ENCODE data around the gene EFCAB5.
"Not testable (repeated sequence)": the region's sequence is repeated elsewhere in the genome, so short reads cannot be mapped to it uniquely, and the experiment has no call there.

Gene EFCAB5

DNA sequence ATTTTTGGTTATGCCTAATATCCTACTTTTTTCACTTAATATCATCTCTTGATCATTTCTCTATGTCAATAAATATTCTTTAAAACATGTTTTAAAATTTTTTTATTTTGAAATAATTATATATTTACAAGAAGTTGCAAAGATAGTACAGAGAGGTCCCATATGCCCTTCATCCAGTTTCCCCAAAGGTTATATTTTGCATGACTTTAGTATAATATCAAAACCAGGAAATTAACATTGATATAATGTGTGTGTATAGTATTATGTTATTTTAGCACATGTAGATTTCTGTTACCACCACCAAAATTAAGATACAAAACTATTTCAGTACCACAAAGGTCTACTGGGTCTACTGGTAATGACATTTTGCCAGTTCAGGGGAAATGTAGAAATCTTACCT, 60.7 kb downstream of the EFCAB5 start:
- DNase-seq (ENCODE audit: low read depth in 2 of 3, low spot score in 1 of 3) = no peak

DNA sequence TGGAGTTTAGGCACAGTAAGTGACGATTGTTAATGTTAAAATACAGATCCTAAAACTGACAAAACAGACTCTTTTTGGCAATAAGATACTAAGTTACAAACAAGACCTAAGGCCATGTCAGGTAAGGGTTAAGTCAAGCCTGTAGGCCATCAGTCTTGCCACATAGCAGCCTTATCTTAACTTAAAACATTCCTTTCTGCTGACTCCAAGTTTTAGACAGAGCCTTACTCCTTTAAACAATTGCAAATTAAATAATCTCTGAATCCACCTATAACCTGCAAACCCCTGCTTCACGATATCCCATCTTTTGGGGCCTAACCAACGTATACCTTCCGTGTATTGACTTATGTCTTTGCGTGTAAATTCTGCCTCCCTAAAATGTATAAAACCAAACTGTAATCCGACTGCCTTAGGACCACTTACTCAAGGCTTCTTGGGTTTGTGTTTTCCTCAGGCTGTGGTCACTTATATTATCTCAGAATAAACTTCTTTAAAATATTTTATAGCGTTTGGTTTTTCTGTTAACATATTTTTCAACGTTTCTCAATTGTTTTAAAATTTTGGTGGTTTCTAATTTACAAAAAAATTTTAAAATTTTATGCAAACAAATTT, 64.4 kb downstream of the EFCAB5 start:
- no peak for DNase-seq (ENCODE audit: low read depth in 2 of 3, low spot score in 1 of 3)

DNA sequence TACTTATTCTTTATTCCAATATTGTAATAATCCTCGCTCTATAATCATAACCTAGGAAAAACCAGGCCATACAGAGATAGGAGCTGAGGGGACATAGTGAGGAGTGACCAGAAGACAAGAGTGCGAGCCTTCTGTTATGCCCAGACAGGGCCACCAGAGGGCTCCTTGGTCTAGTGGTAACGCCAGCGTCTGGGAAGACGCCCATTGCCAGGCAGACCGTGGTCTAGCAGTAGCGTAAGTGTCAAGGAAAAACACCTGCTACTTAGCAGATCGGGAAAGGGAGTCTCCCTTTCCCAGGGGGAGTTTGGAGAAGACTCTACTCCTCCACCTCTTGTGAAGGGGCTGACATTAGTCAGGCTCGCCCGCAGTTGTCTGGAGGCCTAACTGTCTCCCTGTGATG, 70.5 kb downstream of the EFCAB5 start:
- not testable (repeated sequence) for DNase-seq (ENCODE audit: low read depth in 2 of 3, low spot score in 1 of 3)

DNA sequence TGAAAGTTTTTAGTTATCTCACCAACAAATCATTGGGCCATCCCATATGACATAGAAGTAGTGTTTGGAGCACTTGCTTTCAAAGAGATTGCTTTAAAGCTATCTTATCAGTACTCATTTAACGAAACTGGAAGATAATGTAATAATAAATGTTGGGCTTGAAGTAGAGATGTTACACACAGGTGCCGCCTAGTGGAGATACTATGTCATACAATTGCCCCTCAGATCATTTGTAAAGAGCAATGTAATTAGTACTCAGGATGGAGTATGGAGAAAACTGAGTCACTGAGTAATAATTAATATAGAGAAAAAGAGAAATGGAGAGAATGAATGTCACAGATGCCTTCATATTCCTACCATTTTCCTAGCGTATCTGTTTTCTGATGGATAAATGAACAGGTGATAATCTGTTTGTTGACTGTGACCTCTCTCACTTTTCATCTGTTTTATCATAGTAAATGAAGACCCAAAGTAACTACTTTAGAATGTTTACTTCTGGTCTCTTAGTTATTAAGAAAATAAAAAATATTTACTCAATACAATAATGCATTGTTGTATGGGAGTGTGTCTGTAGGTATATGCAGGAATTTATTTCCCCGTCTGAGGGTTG, 80.4 kb downstream of the EFCAB5 start:
- peak in 1 of 3 donors; percentile 34 for DNase-seq (ENCODE audit: low read depth in 2 of 3, low spot score in 1 of 3)

DNA sequence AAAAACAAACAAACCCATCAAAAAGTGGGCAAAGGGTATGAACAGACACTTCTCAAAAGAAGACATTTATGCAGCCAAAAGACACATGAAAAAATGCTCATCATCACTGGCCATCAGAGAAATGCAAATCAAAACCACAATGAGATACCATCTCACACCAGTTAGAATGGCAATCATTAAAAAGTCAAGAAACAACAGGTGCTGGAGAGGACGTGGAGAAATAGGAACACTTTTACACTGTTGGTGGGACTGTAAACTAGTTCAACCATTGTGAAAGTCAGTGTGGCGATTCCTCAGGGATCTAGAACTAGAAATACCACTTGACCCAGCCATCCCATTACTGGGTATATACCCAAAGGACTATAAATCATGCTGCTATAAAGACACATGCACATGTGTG, 83.9 kb downstream of the EFCAB5 start:
- DNase-seq (ENCODE audit: low read depth in 2 of 3, low spot score in 1 of 3) = not testable (repeated sequence)

DNA sequence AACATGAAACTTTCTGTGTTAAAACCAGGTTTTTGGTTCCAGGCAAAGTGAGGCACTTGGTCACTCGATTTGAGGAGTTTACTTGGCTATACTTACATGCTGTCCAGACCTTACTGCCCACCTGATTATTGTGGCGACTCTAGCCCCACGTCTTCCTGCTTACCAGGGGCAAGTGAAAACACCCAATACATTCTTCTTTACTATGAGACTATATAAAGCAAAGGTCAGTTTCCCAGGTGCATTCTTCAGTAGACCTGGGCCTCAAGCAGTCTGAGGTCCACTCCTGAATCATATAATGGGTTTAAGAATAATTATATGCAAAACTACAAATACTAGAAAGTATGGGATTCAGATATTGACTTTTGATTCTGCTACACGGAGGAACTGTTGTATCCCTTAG, 86.2 kb downstream of the EFCAB5 start:
- no peak for DNase-seq (ENCODE audit: low read depth in 2 of 3, low spot score in 1 of 3)

GRCh38 chr17:30031214-30031869, 89.9 kb downstream of the EFCAB5 start:
- DNase-seq (ENCODE audit: low read depth in 2 of 3, low spot score in 1 of 3) = no peak

- DNase-seq (ENCODE audit: low read depth in 2 of 3, low spot score in 1 of 3) = no peak
Observed at GRCh38 chr17:30035369-30035768, 93.9 kb downstream of the EFCAB5 start.

GRCh38 chr17:30040719-30041518, 99.5 kb downstream of the EFCAB5 start:
- DNase-seq (ENCODE audit: low read depth in 2 of 3, low spot score in 1 of 3) = not testable (repeated sequence)

GRCh38 chr17:30041551-30041950, 100.1 kb downstream of the EFCAB5 start:
- DNase-seq (ENCODE audit: low read depth in 2 of 3, low spot score in 1 of 3) = no peak

DNA sequence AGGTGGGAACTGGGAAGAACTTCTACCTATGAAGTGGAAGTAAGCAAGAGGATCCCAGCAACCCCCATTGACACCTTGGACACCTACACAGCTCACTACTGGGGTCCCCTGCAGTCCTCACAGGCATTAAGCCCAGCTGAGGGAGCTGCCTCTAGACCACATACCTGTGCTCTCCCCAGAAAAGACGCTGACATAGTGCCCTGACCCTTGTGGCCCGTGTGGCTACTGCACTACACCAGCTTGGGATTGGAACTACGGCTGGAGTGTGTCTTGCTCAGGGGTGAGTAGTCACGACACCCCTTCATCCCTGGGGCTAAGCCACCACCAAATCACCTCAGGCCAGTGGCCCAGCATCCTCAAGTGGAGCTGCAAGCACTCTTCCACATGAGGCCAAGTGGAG, 120.9 kb downstream of the EFCAB5 start:
- DNase-seq (ENCODE audit: low read depth in 2 of 3, low spot score in 1 of 3) = no peak

GRCh38 chr17:30064738-30065137, 123.3 kb downstream of the EFCAB5 start:
- no peak for DNase-seq (ENCODE audit: low read depth in 2 of 3, low spot score in 1 of 3)

DNA sequence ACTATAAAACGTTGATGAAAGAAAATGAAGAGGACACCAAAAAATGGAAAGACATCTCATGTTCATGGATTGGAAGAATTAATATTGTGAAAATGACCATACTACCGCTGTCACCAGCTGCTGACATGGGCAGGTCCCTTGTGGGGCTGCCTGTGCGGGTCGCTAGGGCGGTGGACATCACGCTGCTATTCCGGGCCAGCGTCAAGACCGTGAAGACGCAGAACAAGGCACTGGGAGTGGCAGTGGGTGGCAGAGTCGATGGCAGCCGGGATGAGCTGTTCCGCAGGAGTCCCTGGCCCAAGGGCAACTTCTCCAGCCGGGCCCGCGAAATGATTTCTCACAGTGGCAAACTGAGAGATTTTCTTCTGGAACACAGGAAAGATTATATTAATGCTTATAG, 127.0 kb downstream of the EFCAB5 start:
- DNase-seq (ENCODE audit: low read depth in 2 of 3, low spot score in 1 of 3) = no peak

GRCh38 chr17:30074254-30074653, 132.8 kb downstream of the EFCAB5 start:
- no peak for DNase-seq (ENCODE audit: low read depth in 2 of 3, low spot score in 1 of 3)

DNA sequence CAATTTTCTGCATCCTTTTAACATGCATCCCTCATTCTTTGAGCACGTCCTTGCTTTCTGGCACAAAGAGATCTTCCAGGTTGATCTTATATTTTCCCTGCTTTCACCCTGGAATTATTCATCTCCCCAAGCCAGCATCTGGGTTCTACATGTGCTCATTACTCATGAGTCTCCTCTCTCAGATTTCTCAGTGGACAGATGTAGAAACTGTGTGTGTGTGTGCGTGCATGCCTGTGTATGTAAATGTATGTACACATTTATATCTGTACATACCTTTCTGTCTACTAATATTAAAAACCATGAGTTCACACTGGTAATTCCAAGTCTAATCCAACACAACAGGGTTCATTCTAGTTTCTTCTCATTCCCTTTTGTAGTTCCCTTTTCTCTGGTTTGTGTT, 133.3 kb downstream of the EFCAB5 start:
- no peak for DNase-seq (ENCODE audit: low read depth in 2 of 3, low spot score in 1 of 3)

GRCh38 chr17:30082773-30083172, 141.3 kb downstream of the EFCAB5 start:
- no peak for DNase-seq (ENCODE audit: low read depth in 2 of 3, low spot score in 1 of 3)

GRCh38 chr17:30084788-30085187, 143.4 kb downstream of the EFCAB5 start:
- DNase-seq (ENCODE audit: low read depth in 2 of 3, low spot score in 1 of 3) = no peak

DNA sequence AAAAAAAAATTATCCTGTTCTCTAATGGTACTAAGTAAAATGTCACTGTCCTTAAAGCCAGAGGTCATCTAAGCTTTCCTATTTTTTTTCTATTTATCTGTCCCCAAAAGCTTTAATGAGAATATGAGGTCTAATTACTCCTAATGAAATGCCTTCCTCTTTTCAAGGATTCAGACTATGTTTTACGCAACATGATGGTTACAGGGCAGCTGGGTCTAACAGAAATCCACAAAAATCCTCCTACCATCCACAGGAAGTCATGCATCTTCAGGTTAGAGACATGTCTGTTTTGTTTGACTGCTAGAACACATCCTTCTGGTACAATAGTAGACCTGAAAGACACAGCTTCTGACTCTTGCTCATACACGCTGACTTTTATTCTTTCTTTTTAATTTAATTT, 145.5 kb downstream of the EFCAB5 start:
- no peak for DNase-seq (ENCODE audit: low read depth in 2 of 3, low spot score in 1 of 3)

DNA sequence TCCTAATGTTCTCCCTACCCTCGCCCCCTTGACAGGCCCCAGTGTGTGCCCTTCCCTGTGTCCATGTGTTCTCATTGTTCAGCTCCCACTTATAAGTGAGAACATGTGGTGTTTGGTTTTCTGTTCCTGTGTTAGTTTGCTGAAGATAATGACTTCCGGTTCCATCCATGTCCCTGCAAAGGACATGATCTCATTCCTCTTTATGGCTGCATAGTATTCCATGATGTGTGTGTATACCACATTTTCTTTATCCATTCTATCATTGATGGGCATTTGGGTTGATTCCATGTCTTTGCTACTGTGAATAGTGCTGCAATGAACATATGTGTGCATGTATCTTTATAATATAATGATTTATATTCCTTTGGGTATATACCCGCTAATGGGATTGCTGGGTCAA, 146.0 kb downstream of the EFCAB5 start:
- not testable (repeated sequence) for DNase-seq (ENCODE audit: low read depth in 2 of 3, low spot score in 1 of 3)

DNA sequence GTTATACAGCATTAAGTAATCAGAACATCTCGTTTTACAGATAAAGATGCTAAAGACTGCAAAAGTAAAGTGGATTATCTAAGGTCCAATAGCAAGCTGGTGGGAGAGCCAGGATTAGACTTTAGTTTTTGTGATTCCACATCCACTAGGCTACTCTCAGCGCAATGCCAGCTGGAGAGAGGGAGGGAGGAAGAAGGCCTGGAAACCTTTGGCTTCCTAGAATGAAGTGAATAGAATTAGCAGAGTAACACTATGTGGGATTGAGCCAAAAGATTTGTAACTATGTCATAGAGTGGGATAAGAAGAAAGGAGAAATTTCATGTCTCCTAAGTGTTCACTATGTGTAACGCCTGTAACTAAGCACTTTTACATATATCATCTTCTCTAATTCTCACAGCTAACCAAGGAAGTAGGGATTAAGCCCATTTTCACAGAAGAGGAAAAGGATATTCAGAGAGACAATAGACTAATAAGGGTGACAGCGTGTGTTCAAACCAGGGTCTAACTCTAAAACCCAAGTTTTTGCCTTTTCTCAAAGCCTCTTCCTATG, 149.8 kb downstream of the EFCAB5 start:
- no peak for DNase-seq (ENCODE audit: low read depth in 2 of 3, low spot score in 1 of 3)

- DNase-seq (ENCODE audit: low read depth in 2 of 3, low spot score in 1 of 3) = no peak
Observed at GRCh38 chr17:30091771-30092170, 150.3 kb downstream of the EFCAB5 start.

DNA sequence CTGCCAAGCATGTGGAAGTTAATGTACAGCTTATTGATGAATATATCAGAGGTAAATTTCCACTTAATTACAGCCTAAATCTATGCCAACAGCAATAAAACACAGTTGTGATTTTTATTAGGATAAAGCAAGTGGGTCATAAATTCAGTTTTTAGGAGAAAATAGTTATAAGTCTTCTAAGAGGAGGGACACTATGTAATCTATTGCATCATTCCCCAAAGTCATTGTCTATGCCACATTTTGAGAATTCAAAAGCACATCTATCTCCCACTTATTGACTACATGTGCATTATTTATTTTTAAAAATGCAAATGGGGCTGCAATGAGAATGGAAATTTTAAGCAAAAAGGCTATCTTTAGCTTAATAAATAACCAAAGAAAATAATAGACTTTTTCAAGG, 151.5 kb downstream of the EFCAB5 start:
- DNase-seq (ENCODE audit: low read depth in 2 of 3, low spot score in 1 of 3) = no peak

All from stimulated activated CD4-positive, alpha-beta T cell treated with anti-CD3 and anti-CD28 coated beads, Interleukin-12 subunit alpha, Interleukin-12 subunit beta, amount 100 ng/mL, for 48 hours (primary cell).